Measurements from ENCODE around the gene DEFB129. TPM values are rescaled to one million over a fixed set of nuclear protein-coding genes. Genes with fewer than 3 reads are reported as not detected.
"Not testable (repeated sequence)": the region's sequence is repeated elsewhere in the genome, so short reads cannot be mapped to it uniquely, and the experiment has no call there.

Gene DEFB129
- total and polyA plus RNA-seq, 4 donors: not detected

- no peak for TF ChIP-seq MAX (IDR thresholded peaks at IDR 0.05)
- no peak for TF ChIP-seq HNF4G (IDR thresholded peaks at IDR 0.05)
- TF ChIP-seq RAD21 (IDR thresholded peaks at IDR 0.05): peak; percentile 56 to 64
- TF ChIP-seq CTCF (IDR thresholded peaks at IDR 0.05; ENCODE audit: low read depth, low read length, missing input control): peak; percentile 15
- no peak overlapping the region for H3K4me3 ChIP-seq (ENCODE audit: low read depth in 1 of 3, low read length in 3 of 3)
- H3K4me1 ChIP-seq (ENCODE audit: control insufficient read depth in 4 of 4, insufficient read depth in 4 of 4, low read length in 3 of 4): no peaks in the 10 kb centered on the region
- H3K27me3 ChIP-seq (ENCODE audit: control insufficient read depth in 4 of 4, insufficient read depth in 4 of 4, low read length in 3 of 4): peaks cover 0 to 2% (median 0%) of the 10 kb centered on the region in 4 donors
- no peak for DNase-seq (ENCODE audit: low spot score)
- WGBS: 0% methylated on average over 1 of the region's 1 CpG
- H3K36me3 ChIP-seq (ENCODE audit: control insufficient read depth in 4 of 4, insufficient read depth in 3 of 4, low read depth in 1 of 4, low read length in 3 of 4): no peaks in the 10 kb centered on the region
- no peak overlapping the region for H3K9ac ChIP-seq (ENCODE audit: low read depth in 1 of 2, low read length in 2 of 2)
- no peaks in the 10 kb centered on the region for H3K9me3 ChIP-seq (ENCODE audit: control insufficient read depth in 4 of 4, low read length in 3 of 4)
- H3K27ac ChIP-seq (ENCODE audit: low read depth in 1 of 2, low read length in 2 of 2): no peak overlapping the region
Measured at GRCh38 chr20:219290-220115, 7.6 kb upstream of the DEFB129 start.

- TF ChIP-seq FOXA2 (IDR thresholded peaks at IDR 0.05) (no peak), RAD21 (IDR thresholded peaks at IDR 0.05) (no peak), MAX (IDR thresholded peaks at IDR 0.05) (no peak), SP1 (IDR thresholded peaks at IDR 0.05) (no peak), FOXA1 (IDR thresholded peaks at IDR 0.05) (no peak), NR2F2 (IDR thresholded peaks at IDR 0.05) (no peak), ZBTB33 (IDR thresholded peaks at IDR 0.05) (no peak), HNF4G (IDR thresholded peaks at IDR 0.05) (no peak), TAF1 (conservative IDR thresholded peaks at IDR 0.05) (no peak)
- WGBS: 54% methylated on average over 1 of the region's 1 CpG
- no peaks in the 10 kb centered on the region for H3K36me3 ChIP-seq (ENCODE audit: control insufficient read depth in 4 of 4, insufficient read depth in 3 of 4, low read depth in 1 of 4, low read length in 3 of 4)
Measured at GRCh38 chr20:221258-221830, 5.7 kb upstream of the DEFB129 start.

GRCh38 chr20:225879-226278 lies 1.2 kb upstream of the DEFB129 start:
- not testable (repeated sequence) for H3K9ac ChIP-seq (ENCODE audit: low read depth in 1 of 2, low read length in 2 of 2); H3K27ac ChIP-seq (ENCODE audit: low read depth in 1 of 2, low read length in 2 of 2); H3K4me1 ChIP-seq (ENCODE audit: control insufficient read depth in 4 of 4, insufficient read depth in 4 of 4, low read length in 3 of 4); H3K36me3 ChIP-seq (ENCODE audit: control insufficient read depth in 4 of 4, insufficient read depth in 3 of 4, low read depth in 1 of 4, low read length in 3 of 4); H3K4me3 ChIP-seq (ENCODE audit: low read depth in 1 of 3, low read length in 3 of 3); DNase-seq (ENCODE audit: low spot score); H3K27me3 ChIP-seq (ENCODE audit: control insufficient read depth in 4 of 4, insufficient read depth in 4 of 4, low read length in 3 of 4); H3K9me3 ChIP-seq (ENCODE audit: control insufficient read depth in 4 of 4, low read length in 3 of 4)
- 81% methylated on average over 3 of the region's 3 CpGs for WGBS

More at GRCh38 chr20:221258-221830, 5.7 kb upstream of the DEFB129 start:
- Histone ChIP-seq H3K9me3 (ENCODE audit: control insufficient read depth in 4 of 4, low read length in 3 of 4) (no peaks in the 10 kb centered on the region), H3K27me3 (ENCODE audit: control insufficient read depth in 4 of 4, insufficient read depth in 4 of 4, low read length in 3 of 4) (peaks cover 0 to 2% (median 0%) of the 10 kb centered on the region in 4 donors), H3K27ac (ENCODE audit: low read depth in 1 of 2, low read length in 2 of 2) (no peak overlapping the region), H3K4me3 (ENCODE audit: low read depth in 1 of 3, low read length in 3 of 3) (no peak overlapping the region), H3K4me1 (ENCODE audit: control insufficient read depth in 4 of 4, insufficient read depth in 4 of 4, low read length in 3 of 4) (no peaks in the 10 kb centered on the region), H3K9ac (ENCODE audit: low read depth in 1 of 2, low read length in 2 of 2) (no peak overlapping the region)
- DNase-seq (ENCODE audit: low spot score): no peak

Data from liver (tissue), 9 donors.